Measurements from ENCODE around the gene IL4. TPM values are rescaled to one million over a fixed set of nuclear protein-coding genes. Genes with fewer than 3 reads are reported as not detected.

The IL4 gene
- total and polyA plus RNA-seq, 2 of the 13 experiments (the other 11 are each of a cell fraction or from before 2014, with no cell fraction given), result not detected

GRCh38 chr5:132658381-132659302 lies 15.1 kb upstream of the IL4 start (continued):
- TF ChIP-seq ZNF557 (CRISPR knock-in tag; IDR thresholded peaks at IDR 0.05) (no peak), ZNF281 (CRISPR knock-in tag; IDR thresholded peaks at IDR 0.05; ENCODE audit: borderline replicate concordance) (0 out of 2 replicates have a peak, but pooled peaks have one; percentile 24), MIER2 (CRISPR knock-in tag; IDR thresholded peaks at IDR 0.05) (no peak), ZNF10 (CRISPR knock-in tag; IDR thresholded peaks at IDR 0.05; ENCODE audit: borderline replicate concordance, low read depth) (no peak), EP300 (IDR thresholded peaks at IDR 0.05; ENCODE audit: low read depth in 2 of 2, low read length in 2 of 2) (no peak), EP300 (CRISPR knock-in tag; IDR thresholded peaks at IDR 0.05; ENCODE audit: borderline replicate concordance) (0 out of 2 replicates have a peak, but pooled peaks have one; percentile 29), ZNF776 (CRISPR knock-in tag; IDR thresholded peaks at IDR 0.05) (no peak), ZNF562 (CRISPR knock-in tag; IDR thresholded peaks at IDR 0.05; ENCODE audit: borderline replicate concordance) (no peak), ZNF710 (CRISPR knock-in tag; IDR thresholded peaks at IDR 0.05; ENCODE audit: borderline replicate concordance) (no peak), E2F1 (CRISPR knock-in tag; IDR thresholded peaks at IDR 0.05) (no peak), TFE3 (CRISPR knock-in tag; IDR thresholded peaks at IDR 0.05) (0 out of 2 replicates have a peak, but pooled peaks have one; percentile 43), ETV5 (CRISPR knock-in tag; IDR thresholded peaks at IDR 0.05; ENCODE audit: borderline replicate concordance) (no peak), ZNF30 (CRISPR knock-in tag; IDR thresholded peaks at IDR 0.05) (no peak)
- TF ChIP-seq, protein P1, sequence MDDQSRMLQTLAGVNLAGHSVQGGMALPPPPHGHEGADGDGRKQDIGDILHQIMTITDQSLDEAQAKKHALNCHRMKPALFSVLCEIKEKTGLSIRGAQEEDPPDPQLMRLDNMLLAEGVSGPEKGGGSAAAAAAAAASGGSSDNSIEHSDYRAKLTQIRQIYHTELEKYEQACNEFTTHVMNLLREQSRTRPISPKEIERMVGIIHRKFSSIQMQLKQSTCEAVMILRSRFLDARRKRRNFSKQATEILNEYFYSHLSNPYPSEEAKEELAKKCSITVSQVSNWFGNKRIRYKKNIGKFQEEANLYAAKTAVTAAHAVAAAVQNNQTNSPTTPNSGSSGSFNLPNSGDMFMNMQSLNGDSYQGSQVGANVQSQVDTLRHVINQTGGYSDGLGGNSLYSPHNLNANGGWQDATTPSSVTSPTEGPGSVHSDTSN (CRISPR knock-in tag; IDR thresholded peaks at IDR 0.05; ENCODE audit: borderline replicate concordance), result no peak

All from HepG2 (cell line).